HG03469 (cell line): Measurements from ENCODE around the gene SPNS2.

ENCODE experiments used
- ATAC-seq: cut with Tn5 transposase; IDR thresholded peaks from one replicate; pipeline ENCODE4 v1.9.1; 2021; ENCODE audit warnings: mild to moderate bottlenecking, moderate library complexity, moderate number of reproducible peaks; ENCODE audit not compliant: unreplicated experiment

SPNS2 gene

DNA sequence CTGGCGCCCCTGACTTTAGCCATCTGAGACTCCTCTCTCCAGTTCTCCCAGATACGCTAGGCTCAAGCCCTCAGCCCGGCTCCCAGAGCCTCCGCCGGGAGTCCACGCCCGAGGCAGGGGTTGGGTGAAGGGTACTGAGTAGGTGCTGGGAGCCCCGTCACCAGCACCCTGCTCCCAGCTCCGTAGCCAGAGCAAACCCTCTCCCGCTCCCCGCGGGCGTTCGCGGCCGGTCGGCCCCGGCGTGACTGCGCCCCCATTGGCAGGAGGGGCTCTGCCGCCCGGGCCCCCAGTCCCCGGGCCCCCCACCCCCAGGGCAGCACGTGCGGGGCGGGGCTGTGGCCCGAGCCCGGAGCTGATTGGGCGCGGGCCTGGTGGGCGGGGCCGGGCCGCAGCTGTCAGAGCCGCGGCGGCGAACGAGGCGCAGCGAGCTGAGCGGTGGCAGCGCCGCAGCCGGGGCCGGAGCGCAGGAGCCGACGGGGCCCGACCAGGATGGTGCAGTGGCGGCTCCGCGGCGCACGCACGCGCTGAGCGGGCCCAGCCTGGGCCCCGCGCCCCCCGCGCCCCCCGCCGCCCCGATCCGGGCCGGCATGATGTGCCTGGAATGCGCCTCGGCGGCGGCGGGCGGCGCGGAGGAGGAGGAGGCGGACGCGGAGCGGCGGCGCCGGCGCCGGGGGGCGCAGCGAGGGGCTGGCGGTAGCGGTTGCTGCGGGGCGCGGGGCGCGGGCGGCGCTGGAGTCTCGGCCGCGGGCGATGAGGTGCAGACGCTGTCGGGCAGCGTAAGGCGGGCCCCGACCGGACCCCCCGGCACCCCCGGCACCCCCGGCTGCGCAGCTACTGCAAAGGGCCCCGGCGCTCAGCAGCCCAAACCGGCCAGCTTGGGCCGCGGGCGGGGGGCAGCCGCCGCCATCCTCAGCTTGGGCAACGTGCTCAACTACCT, at the start of gene SPNS2:
Gene SPNS2, plus strand, starts transcription at position 421 of the 937 bp plus-strand sequence. Its CDS starts 167 bp downstream, at position 588.
- ATAC-seq = no peak

DNA sequence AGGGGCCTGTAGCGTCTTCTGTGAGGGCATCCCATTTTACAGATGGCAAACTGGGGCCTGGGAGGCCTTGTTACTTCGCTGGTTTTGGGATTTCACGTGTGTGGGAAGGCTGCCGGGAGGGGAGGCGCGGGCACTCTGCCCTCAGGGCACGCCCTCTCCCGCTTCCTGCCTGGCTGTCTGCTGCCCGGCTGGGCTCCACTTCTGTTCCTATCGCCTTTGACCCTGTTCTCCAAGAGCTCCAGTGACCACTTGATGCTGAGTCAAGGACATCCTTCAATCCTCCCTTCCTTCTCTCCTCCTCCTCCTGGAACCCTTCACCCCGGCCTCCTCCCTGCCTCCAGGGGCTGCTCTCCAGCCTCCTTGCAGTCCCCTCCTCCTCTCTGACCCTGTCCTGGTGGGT, 48.9 kb upstream of the SPNS2 start:
- no peak for ATAC-seq

DNA sequence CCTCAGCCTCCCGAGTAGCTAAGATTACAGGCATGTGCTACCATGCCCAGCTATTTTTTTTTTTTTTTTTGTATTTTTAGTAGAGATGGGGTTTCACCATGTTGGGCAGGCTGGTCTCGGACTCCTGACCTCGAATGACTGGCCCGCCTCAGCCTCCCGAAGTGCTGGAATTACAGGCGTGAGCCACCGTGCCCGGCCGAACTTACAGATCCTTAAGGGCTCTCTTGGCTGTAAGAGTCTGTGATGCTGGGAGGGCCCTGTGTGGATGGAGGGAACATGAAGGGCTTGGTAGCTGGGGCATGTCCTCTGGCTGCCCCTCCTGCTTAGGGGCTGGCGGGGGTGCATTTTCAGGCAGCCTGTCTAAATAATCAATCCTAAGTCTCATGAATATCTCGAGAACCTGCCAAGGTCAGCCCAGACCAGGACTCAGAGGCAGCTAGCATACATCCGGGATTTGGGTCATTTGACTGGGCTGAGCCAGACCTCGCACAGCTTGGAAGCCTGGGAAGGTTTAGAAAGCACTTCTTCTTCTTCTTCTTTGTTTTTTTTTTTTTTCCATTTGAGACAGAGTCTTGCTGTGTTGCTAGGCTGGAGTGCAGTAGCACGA, 47.9 kb upstream of the SPNS2 start:
- no peak for ATAC-seq

GRCh38 chr17:4453812-4454591, 44.7 kb upstream of the SPNS2 start:
- ATAC-seq = no peak

GRCh38 chr17:4460661-4461060, 38.0 kb upstream of the SPNS2 start:
- no peak for ATAC-seq

DNA sequence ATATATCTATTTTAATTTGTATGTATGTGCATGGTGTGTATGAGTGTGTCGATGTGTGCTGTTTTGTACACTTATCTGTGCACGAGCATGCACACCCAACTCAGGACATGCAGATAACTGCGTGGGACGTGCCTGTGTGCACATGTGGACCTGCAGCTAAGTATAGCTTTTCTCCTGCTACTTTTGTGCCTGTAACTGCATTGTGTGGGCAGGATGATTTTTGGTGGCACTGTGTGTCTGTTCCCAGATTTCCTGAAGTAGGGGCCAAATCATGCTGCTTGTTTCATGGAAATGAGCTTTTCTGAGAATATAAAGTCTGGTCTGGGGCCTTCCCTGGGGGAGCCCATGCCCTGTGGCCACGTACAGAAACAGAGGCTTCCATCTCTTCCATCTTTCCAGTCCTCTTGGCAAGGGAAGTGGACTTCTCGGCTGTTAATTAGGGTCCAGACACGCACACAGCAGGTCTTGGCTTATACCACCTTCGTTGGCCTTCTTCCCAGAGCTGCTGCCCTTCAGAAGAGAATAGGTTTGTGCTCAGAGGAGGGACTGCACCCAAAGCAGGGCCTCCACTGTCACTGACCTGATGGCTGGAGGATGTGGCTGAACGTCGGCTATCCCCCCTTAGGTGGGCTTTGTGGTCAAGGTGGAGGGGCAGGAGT, 34.7 kb upstream of the SPNS2 start:
- no peak for ATAC-seq

- ATAC-seq = no peak
Observed at GRCh38 chr17:4465786-4466185, 32.9 kb upstream of the SPNS2 start.

DNA sequence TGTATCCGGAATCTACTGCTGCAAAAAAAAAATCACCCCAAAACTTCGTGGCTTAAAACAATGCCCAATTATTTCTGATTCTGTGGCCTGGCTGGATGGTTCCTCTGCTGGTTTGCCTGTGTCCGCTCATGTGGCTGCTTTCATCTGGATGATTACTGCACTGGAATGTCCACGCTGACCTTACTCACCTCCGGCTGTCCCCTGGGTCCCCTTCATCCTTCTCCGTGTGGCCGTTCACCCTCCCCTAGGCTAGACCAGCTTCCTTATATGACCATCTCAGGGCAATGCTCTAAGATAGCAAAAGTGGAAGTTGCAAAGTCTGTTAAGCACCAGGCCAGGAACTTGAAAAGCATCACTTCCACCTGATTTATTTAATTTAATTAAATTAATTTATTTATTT, 31.4 kb upstream of the SPNS2 start:
- no peak for ATAC-seq

- ATAC-seq = no peak
Observed at GRCh38 chr17:4469552-4469951, 29.1 kb upstream of the SPNS2 start.

- ATAC-seq = no peak
Observed at GRCh38 chr17:4472286-4472685, 26.4 kb upstream of the SPNS2 start.

DNA sequence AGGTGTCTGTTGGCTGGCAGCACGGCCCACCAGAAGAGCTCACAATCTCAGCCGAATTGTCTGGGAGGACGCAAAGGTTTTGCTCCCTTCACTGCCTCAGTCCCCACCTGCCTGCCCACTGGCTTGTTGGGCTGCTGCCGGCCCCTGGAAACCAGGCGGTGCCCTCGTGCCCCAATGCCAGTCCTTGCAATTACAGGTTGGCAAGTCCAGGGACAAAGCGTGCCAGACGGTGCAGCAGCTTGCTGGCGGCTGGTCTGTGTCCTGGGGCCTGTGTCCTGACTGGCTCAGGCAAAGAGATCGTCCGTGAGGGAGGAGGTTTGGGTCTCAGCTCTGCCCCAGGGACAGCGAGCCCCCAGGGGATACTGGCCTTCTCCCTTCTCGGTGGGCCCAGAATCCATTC, 24.6 kb upstream of the SPNS2 start:
- ATAC-seq = no peak

DNA sequence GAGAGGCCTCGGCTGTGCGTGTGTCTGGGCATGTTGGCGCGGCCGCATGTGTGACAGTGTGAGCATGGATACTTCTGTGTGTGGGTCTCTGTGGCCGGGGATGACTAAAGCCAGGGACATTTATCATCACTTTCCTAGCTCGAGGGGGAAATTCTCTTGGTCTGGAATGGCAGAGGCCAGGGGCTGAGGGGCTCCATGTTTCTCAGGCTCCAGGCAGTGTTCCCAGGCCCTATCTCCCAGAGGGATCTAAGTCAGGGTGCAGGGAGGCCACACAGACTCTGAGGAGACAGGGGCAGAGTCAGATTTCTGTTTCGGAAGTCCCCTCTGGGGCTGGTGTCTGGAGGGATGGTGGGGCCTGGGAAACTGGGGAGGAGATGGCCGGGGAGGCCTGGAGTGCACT, 23.7 kb upstream of the SPNS2 start:
- ATAC-seq = no peak

GRCh38 chr17:4475463-4475862, 23.2 kb upstream of the SPNS2 start:
- no peak for ATAC-seq

DNA sequence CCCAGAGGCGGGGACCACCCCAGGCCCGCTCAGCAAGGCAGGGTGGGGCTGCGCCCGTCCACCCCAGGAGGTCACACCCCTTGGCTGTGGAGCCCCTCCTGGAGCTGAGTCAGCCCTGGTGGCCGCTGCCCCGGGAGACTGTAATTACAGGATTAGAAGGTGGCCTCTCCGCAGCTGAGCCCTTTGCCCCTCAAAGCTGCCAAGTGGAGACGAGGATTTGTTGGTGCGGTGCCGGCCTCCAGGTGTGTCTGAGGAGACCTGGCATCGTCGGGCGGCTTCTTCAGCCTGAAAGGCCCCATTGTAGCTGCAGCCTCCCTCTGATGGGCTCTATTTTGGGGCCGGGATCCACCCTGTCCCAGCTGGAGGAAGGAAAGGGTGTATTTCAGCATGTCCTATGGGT, 22.7 kb upstream of the SPNS2 start:
- ATAC-seq = no peak

- no peak for ATAC-seq
Observed at GRCh38 chr17:4476511-4477070, 22.1 kb upstream of the SPNS2 start.

GRCh38 chr17:4477255-4477791, 21.4 kb upstream of the SPNS2 start:
- no peak for ATAC-seq

GRCh38 chr17:4478318-4478830, 20.3 kb upstream of the SPNS2 start:
- no peak for ATAC-seq

- no peak for ATAC-seq
Observed at GRCh38 chr17:4479340-4479981, 19.2 kb upstream of the SPNS2 start.

GRCh38 chr17:4479982-4480751, 18.5 kb upstream of the SPNS2 start:
- no peak for ATAC-seq
